GM21360 (cell line): ENCODE results near the gene TMEM260.

Experiments
- ATAC-seq: cut with Tn5 transposase; IDR thresholded peaks from one replicate; pipeline ENCODE4 v1.9.1; 2021; ENCODE audit warnings: mild to moderate bottlenecking, moderate library complexity; ENCODE audit not compliant: unreplicated experiment

The TMEM260 gene

GRCh38 chr14:56579345-56580220 is at the start of gene TMEM260:
TSS of gene TMEM260 (plus strand) at chr14:56579798. CDS start at chr14:56579915, 117 bp downstream.
- peak; percentile 89 for ATAC-seq

- no peak for ATAC-seq
These were observed 47.1 kb upstream of the TMEM260 start for GRCh38 chr14:56532546-56532945.

DNA sequence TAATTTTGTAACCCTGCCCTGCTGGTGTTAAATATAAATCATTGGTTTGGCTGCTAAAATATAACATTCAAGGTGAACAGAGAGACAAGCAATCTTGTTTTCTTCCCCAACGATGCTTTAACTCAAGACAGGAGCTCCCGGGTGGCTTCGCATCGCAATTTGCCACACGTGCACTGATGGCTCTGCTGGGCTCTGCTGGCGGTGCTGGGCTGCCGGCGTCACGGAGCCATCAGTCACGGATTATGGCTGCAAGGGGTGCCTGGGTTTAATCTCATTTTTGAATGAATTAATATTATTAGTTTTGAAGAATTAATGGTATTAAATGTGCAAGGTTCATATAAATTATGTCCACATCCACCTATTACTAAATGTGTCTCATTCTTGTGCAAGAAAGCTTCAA is 44.9 kb upstream of the TMEM260 start:
- ATAC-seq = no peak

- ATAC-seq = no peak
These were observed 39.7 kb upstream of the TMEM260 start for GRCh38 chr14:56539862-56540261.

GRCh38 chr14:56543436-56543835 is 36.2 kb upstream of the TMEM260 start:
- ATAC-seq = no peak

DNA sequence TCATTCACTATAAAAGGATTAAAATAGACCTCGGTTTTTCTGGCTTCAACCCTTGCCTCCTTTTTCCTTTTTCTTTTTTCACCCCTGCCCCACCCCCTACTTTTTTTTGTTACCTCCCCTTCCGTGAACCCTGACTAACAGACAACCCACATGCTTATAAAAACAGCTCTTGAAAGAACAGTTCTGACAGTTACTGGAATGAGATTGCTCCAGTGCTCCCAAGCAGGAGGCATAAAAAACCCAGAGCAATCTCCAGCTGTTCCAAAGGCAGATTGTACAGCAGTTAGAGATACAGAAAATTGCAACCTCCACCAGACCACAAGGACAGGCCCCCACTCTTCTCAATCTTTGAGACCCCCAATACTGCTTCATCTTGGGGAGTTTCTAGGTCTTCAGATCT is 29.9 kb upstream of the TMEM260 start:
- no peak for ATAC-seq

GRCh38 chr14:56552615-56553014 is 27.0 kb upstream of the TMEM260 start:
- ATAC-seq = no peak

- ATAC-seq = no peak
These were observed 25.3 kb upstream of the TMEM260 start for GRCh38 chr14:56554301-56554700.

DNA sequence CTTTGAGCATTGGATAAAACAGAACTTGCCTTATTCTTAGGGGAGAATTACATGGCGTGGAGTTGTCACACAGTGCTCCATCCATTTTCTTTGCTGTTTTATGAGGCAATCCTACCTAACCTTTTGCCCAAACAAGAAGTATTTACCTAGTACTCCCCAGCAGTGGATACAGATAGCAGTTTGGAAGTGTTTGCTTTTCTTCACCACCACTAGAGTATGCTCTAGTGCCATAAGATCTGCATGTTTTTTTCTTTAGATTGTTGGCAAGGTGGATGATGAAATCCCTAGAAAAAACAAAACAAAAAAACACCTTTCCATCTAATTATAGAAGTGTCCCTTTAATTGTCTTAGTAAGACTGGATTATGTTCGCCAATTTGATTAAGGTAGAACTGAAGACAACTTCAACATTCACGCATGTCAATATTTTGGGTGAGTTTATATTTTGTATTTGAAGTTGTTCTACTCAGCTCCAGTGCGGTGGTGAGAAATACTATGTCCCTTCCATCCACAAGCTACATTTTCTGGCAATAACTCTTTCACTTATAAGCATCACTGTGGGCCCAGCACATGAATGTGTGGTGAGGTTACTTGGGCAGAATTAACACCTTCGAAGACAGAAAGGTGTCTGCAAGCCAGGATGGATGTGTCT is 23.6 kb upstream of the TMEM260 start:
- no peak for ATAC-seq

DNA sequence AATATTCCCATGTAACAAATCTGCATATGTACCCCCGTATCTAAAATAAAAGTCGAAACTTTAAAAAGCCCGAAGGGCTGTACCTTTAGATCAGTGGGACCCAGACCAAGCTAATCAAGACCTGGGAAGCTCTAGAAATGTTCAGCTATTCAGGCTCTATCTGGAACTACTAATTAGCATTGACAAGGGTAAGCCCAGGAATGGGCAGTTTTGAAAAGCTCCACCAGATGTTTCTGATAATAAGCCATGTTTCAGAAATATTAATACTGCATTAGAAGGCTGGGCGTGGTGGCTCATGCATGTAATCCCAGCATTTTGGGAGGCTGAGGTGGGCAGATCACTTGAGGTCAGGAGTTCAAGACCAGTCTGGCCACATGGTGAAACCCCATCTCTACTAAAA is 20.4 kb upstream of the TMEM260 start:
- ATAC-seq = no peak

DNA sequence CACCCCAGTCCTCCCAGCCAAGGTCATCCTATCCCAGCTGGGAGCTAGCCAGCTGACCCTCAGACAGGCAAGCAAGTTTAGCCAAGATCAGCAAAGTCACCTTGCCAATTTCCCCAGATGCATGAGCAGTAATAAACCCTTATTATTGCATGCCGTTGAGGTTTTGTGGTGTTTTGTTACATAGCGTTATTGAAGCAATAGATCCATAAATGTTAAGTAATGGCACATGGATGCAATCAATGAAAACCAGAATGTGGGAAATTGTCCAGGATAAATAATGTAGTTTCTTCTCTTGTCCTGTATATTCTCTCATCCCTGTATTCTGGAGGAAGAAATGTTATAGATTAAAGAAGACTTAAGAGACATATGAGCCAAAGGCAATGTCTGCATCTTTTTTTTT is 18.0 kb upstream of the TMEM260 start:
- no peak for ATAC-seq

DNA sequence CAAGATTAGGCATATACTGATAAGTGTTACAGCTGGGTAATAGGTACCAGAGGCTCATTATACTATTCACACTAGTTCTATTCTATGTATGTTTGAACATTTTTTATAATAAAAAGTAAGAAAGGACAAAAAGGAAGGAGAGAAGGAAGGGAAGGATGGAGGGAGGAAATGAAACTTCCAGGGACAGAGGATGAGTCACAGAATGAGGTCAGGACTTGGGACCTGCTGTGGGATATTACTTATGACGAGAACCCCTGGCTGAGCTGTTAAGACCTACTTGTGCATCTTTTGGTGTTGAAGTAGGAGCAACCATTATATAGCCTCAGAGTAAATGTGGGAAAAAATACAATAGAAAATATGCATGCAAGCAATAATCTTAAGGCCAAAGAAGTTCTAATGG is 16.7 kb upstream of the TMEM260 start:
- ATAC-seq = no peak

GRCh38 chr14:56569174-56569573 is 10.4 kb upstream of the TMEM260 start:
- ATAC-seq = no peak

GRCh38 chr14:56570295-56570694 is 9.3 kb upstream of the TMEM260 start:
- ATAC-seq = no peak

DNA sequence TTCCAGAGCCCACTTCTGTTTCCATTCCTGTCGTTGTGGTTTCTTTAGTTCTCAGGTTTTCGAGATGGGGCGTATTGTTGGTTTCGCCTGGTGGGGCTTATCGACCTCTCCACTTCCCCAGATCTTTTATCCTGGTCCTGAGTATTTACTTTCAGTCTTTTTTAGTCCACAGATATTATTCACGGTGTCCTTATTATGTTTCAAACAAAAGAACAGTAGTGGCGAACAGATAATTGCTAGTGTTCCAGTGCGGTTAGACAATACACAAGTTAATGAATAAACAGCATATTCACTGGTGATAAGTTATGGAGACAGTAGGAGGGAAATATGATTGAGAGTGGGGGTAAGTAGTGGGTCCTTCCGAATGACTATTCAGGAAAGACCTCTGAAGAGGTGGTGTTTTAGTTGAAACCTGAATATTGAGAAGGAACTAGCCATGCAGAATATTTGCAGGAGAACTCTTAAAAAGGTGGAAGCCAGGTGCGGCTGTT is 668 bp downstream of the TMEM260 start:
- ATAC-seq = no peak

DNA sequence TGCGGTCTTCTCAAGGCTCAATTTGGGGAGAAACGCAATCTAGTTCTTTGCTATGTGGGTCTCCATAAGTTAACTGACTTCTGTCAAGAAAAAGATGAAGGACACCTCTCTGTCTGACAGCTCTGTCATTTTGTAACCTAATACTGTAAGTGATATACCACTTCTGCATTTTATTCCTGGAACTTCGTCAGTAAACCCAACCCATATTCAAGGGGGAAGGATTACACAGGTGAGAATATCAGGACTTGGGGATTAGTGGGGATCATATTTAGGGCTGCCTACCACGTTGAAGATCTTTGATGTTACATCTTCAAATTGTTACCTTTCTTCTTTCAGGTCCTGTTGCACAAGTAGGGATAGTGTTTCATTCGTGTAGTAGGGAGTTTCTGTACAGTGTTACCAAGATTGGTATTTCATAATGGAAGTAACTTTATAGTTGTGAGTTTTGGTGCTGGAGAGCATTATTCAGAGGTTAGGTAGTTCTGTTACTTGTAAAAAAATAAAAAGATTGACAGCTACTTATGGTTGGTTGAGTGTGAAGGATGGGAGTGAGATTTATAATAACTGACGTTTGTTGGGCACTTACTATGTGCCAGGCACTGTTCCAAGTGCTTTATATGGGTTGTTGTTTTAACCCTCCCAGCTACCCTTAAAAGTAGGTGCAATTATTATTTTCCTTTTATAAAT is 1.6 kb downstream of the TMEM260 start:
- no peak for ATAC-seq

- no peak for ATAC-seq
These were observed 6.0 kb downstream of the TMEM260 start for GRCh38 chr14:56585461-56586084.

- ATAC-seq = no peak
These were observed 8.1 kb downstream of the TMEM260 start for GRCh38 chr14:56587701-56588100.

GRCh38 chr14:56590535-56590960 is 10.9 kb downstream of the TMEM260 start:
- no peak for ATAC-seq

GRCh38 chr14:56592746-56593544 is 13.3 kb downstream of the TMEM260 start:
- ATAC-seq = no peak
